ENCODE measurements around the gene FICD.
"Not testable (repeated sequence)": the region's sequence is repeated elsewhere in the genome, so short reads cannot be mapped to it uniquely, and the experiment has no call there.

FICD gene

DNA sequence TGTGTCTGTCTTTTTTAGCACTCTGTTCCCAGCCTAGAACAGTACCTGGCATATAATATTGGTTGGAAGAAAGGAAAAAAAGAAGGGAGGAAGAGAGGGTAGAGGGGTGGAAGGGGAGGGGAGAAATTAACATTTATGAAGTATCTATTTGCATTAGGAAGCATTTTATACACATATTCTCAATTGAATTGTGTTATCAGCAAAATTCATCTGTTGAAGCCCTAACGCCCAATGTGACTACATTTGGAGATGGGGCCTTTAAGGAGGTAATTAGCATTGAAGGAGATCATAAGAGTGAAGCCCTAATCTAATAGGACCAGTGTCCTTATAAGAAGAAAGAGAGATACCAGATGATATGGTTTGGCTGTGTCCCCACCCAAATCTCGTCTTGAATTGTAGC, 30.2 kb upstream of the FICD start:
- FAIRE-seq = no peak
- TF ChIP-seq, protein P1, sequence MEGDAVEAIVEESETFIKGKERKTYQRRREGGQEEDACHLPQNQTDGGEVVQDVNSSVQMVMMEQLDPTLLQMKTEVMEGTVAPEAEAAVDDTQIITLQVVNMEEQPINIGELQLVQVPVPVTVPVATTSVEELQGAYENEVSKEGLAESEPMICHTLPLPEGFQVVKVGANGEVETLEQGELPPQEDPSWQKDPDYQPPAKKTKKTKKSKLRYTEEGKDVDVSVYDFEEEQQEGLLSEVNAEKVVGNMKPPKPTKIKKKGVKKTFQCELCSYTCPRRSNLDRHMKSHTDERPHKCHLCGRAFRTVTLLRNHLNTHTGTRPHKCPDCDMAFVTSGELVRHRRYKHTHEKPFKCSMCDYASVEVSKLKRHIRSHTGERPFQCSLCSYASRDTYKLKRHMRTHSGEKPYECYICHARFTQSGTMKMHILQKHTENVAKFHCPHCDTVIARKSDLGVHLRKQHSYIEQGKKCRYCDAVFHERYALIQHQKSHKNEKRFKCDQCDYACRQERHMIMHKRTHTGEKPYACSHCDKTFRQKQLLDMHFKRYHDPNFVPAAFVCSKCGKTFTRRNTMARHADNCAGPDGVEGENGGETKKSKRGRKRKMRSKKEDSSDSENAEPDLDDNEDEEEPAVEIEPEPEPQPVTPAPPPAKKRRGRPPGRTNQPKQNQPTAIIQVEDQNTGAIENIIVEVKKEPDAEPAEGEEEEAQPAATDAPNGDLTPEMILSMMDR (IDR thresholded peaks at IDR 0.05; ENCODE audit: insufficient read depth, missing control alignments) = no peak
- DNase-seq (ENCODE audit: insufficient read length, low spot score) = no peak

DNA sequence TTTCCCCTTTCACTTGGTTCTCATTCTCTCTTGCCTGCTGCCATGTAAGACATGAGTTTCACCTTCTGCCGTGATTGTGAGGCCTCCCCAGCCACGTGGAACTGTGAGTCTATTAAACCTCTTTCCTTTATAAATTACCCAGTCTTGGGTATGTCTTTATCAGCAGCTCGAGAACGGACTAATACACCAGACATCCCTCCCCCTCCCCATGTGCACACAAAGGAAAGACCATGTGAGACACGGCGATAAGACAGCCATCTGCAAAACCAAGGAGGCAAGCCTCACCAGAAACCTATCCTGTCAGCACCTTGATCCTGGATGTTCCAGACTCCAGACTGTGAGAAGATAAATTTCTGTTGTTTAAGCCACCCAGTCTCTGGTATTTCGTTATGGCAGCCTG, 29.7 kb upstream of the FICD start:
- not testable (repeated sequence) for DNase-seq (ENCODE audit: insufficient read length, low spot score); FAIRE-seq

DNA sequence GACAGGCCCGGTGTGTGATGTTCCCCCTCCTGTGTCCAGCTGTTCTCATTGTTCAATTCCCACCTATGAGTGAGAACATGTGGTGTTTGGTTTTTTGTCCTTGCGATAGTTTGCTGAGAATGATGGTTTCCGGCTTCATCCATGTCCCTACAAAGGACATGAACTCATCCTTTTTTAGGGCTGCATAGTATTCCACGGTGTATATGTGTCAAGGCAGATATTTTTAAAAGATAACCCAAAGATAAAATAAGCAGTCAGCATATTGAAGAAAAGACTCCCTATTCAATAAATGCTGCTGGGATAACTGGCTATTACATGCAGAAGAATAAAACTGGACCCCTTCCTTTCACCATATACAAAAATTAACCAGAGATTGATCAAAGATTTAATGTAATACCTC, 28.0 kb upstream of the FICD start:
- not testable (repeated sequence) for FAIRE-seq; DNase-seq (ENCODE audit: insufficient read length, low spot score)

DNA sequence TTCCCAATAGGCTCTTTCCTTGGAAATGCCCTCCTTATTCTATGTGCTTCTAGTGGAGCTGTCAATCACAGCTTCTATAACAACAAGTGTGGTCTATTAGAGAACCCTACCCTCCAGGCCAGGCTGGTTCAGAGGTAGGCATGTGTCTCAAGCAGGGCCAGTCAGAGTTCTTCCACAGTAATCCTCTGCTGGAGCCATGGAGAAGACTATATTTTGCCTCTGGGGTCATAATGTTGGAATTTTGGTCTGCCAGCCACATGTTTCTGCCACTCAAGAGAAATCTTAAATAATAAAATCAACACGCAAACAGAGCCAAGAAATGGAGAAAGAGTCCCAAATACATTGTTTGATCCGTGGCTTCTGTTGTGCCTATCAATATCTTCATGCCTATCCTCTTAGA, 23.8 kb upstream of the FICD start:
- FAIRE-seq (no peak), DNase-seq (ENCODE audit: insufficient read length, low spot score) (no peak)
- TF ChIP-seq, protein P1 (IDR thresholded peaks at IDR 0.05; ENCODE audit: insufficient read depth, missing control alignments) = no peak

- no peak for DNase-seq (ENCODE audit: insufficient read length, low spot score)
- TF ChIP-seq, protein P1 (IDR thresholded peaks at IDR 0.05; ENCODE audit: insufficient read depth, missing control alignments) = peak; percentile 52
- no peak for FAIRE-seq
Measured at GRCh38 chr12:108495054-108495453, 20.0 kb upstream of the FICD start.

- no peak for DNase-seq (ENCODE audit: insufficient read length, low spot score)
- FAIRE-seq = no peak
- TF ChIP-seq, protein P1 (IDR thresholded peaks at IDR 0.05; ENCODE audit: insufficient read depth, missing control alignments) = no peak
Measured at GRCh38 chr12:108495823-108496579, 19.1 kb upstream of the FICD start.

- no peak for FAIRE-seq
- no peak for DNase-seq (ENCODE audit: insufficient read length, low spot score)
- TF ChIP-seq, protein P1 (IDR thresholded peaks at IDR 0.05; ENCODE audit: insufficient read depth, missing control alignments) = no peak
Measured at GRCh38 chr12:108498136-108498535, 16.9 kb upstream of the FICD start.

GRCh38 chr12:108502922-108503321, 12.2 kb upstream of the FICD start:
- no peak for DNase-seq (ENCODE audit: insufficient read length, low spot score)
- TF ChIP-seq, protein P1 (IDR thresholded peaks at IDR 0.05; ENCODE audit: insufficient read depth, missing control alignments) = no peak
- FAIRE-seq = no peak

All from D721Med (cell line).